Measurements from ENCODE around the gene TXNDC2.

Gene TXNDC2

DNA sequence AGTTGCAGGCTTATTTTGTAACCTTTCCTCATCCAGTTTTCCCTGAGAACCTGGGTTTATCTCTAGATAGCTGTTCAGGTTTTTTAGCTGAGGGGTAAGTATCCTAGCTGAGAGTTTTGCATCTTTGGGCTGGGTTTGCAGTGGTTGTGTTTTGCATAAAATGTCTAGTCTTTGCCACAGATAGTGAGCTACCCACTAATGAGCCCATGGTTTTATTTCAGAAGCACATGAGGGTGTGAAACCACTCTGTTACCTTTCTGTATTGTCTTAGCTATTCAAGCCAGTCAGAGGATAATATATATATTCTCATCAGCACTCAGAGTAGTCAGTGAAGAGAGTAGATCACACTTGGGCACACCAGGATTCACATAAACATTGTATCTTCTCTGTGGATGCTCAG, 24.6 kb upstream of the TXNDC2 start:
- no peak for DNase-seq

DNA sequence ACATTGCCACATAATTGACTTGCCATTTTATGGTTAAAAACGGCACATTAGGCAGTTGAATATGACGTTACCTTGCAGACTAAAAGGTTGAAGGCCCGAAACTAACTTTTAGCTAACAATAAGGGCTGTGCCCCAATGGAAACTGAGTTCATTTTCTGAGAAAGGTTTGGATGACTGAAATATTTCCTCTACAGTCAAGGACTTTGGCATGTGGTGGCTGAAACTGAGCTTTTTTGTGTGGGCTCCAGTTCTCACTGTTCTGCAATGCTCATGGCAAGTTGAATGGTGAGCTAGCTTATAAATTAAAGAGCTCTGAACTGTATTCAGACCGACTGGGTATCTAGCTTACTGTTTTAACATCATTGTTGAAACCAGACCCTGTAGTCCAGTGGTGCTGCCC, 23.8 kb upstream of the TXNDC2 start:
- no peak for DNase-seq

DNA sequence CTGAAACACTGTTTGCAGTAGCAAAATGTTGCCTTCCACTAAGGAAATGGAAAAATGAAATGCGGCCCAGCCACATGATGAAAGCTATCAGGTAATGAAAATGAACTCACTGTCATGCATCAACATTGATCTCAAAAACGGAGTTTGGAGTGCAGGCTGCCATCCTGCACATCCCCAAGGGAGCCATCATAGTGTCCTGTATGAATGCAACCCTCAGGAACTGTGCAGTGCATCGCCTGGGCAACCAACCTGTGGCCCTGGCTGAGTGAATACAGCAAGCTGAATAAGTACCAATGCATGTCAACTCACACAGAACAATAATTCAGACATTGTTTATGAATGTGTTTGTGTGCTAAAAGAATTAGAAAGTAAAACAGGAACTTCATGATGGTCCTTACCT, 23.1 kb upstream of the TXNDC2 start:
- DNase-seq: no peak

DNA sequence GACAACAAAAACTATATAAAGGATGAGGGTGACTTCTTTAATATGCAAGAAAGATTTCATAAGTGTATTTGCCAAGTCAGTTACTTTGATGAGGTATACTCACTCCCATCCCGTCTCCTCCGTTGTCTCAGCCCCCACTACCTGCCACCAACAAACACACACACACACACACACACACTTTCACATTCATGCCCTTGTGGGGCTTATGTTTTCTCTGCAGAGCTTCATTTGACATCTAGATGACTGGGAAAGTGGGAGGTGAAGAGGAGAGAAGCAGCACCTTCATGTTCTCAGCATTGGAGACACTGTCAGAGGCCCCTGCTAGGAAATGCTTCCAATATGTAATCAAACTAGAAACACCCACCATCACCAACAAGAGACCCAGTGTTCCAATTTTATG, 22.5 kb upstream of the TXNDC2 start:
- DNase-seq: no peak

DNA sequence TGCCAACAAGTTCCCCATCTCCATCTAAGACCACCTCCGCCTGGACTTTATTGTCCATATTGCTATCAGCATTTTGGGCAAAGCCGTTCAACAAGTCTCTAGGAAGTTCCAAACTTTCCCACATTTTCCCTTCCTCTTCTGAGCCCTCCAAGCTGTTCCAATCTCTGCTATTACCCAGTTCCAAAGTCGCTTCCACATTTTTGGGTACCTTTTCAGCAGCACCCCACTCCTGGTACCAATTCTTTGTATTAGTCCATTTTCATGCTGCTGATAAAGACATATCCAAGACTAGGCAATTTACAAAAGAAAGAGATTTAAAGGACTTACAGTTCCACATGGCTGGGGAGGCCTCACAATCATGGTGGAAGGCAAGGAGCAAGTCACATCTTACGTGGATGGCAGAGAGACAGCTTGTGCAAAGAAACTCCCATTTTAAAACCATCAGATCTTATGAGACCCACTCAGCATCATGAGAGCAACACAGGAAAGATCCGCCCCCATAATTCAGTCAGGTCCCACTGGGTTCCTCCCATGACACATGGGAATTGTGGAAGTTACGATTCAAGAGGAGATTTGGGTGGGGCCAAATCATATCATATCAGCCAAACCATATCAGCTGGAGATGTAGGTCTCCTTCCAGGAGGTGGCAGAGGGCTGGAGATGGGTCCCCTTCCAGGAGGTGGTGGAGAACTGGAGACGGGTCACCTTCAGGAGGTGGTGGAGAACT, 19.8 kb upstream of the TXNDC2 start:
- no peak for DNase-seq

DNA sequence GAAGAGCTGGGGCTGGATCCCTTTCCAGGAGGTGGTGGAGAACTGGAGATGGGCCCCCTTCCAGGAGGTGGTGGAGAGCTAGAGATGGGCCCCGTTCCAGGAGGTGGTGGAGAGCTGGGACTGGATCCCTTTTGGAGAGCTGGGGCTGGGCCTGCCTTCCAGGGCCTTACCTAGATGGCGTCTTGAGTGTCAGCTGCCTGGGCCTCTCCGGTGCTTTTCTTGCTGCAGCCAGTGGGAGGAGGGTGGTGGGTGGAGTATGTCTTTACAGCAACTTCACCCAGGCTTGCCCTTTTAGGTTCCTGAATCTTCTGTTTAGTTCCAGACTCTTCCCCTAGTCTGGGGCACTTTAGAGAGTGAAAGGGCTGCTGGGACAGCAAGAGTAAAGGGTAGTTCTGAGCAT, 19.1 kb upstream of the TXNDC2 start:
- DNase-seq: no peak

DNA sequence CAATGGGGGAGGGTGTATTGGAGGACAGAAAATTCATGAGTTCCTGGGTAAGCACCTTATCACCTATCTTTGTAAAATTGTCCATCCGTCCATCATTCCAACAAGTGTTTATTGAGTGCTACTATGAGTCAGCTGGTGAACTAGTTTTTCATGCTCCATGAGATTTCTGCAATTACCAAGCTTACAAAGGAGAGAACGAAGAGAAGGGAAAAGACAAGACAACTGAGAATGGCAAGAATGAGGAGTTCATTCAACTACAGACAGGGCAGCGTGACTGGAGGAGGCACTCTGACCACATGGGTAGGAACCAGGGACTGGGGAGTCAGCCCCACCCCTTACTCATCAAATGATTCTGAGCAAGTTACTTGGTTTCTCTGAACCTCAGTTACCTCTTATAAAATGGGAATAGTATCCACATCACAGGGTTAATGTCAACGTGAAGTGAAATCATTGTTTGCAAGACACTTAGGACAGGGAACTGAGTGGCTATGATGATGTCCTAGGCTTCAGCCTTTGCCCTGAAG, 18.6 kb upstream of the TXNDC2 start:
- no peak for DNase-seq

DNA sequence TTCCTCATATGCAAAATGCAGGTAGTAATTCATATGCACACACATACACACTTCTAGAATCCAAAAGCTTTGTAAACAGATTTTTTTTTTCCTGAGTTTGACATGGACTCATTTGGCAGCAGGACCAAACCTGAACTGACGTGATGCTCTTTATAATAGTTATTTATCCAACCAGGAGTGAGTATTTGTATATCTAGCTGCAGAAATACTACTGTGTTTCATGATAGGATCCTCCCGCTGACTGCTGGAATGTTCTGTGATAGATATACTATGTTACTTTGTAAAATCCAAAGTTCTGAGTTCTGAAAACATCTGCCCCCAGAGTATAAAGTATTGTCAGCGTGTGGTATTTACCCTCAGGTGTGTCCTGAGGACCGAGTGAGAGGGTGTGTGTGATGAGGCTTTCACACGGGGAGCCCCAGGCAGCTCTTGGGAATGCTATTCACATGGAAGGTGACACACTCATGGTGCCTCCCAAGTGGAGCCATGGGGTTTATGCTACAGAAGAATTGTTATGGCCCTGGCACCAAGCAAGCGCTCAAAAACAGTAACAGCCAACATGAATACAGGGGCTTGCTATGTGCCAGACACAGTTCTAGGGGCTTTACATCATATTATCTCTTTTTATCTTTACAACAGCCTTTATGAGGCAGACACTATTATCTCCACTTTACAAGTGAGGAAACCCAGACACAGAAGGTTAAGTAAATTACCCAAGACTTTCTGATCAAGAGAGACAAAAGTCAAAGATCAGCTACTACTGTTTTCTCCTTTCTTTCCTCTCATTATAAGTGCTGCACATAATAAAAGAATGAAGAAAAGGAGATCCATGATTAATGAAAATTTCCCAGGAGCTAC, 16.7 kb upstream of the TXNDC2 start:
- DNase-seq: no peak

DNA sequence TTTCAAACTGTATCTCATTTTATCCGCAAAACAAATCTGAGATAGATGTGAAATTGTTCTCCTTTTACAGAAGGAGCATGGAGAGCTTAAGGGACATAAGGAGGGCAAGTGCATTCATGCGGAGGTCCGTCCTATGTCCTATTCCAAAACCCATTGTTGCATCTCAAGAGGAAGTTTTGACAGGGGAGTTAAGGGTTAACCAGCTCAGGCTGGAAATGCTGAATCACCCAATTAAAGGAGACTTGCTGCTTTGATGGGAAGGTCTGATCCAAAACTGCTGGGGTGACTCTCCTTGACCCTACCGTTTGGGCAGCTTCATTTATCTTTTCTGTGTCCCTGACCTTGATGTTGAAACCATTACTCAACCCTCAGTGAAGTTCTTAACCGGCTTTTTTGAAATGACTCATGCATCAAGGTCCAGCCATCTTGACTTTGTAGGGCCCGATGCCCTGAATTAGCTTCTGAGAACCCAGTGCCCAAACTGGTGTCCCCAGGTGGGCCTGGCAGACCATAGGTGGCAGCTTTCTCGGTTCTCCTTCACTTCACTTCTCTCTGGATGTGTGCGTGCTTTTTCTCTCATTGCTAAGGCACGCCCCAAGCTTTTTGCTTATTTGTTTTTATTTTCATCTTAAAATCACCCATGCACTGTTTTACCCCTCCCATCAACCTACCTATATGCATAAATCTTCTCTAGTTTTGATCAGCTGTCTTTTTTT, 15.9 kb upstream of the TXNDC2 start:
- DNase-seq: no peak

DNA sequence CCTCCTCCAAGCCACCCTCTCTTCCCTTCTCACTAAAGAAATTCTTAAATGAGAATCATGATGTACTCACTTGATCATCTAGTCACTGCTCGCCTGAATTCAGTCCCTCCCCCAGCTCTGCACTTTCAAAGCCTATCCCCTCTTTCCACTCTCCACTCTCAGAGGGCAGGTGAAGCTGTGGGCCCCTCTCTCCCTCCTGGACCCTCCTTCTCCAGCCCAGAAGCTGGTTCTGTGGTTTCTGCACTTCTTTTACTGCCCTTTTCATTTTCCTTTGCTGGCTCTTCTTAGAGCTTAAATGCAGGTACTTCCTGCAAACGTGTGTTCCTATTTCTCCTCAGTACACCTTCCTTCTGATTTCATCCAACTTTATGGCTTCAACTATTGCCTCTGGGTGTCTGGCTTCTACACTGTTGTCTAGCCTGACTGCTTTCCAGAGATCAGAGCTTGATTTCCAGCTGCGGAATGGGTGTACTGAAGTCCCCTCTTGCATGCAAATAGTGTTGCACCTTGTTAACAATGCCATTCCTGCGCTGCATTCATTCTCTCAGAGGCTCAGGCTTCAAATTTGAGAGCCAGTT, 15.3 kb upstream of the TXNDC2 start:
- DNase-seq: no peak

DNA sequence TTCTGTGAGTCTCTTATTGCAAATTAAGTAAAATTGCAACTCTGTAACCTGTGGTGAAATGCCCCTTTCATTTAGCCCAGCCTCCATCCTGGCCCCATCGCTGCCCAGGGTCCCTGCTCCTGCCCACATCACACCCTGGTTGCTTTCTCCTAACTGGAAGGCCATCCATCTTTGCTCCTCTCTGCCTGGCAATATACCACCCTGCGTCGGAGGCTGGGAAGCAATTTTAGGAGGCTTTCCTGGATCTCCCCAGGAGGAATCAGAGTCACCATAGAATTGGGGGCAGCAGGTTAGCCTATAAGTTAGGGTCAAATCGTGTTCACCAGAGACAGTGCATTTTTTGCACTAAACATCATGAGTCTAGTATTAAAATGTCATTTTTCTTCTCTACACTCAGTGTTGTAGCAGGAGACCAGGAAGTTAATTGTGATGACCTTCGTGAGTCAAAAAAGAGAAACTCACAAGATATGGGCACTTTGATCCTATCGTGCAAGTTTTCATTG, 14.5 kb upstream of the TXNDC2 start:
- DNase-seq: no peak

DNA sequence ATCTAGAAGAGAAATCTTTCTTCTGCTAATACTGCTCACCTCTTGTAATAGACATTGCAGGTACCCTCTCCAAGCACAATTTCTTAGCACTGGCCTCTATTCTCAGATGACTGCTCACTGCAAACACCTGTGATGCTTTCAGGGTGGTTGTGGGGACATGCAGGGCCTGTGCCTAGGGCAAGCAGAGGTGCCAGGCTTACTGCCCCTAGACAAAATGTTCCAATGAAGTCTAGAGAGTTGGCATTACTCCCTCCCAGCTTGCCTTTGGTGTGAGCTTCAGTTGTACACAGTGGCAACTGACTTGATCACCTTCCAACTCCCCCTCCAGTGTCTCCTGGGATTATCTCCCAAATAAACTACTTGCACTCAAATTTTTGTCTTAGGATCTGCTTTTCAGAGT, 12.9 kb upstream of the TXNDC2 start:
- DNase-seq: no peak

DNA sequence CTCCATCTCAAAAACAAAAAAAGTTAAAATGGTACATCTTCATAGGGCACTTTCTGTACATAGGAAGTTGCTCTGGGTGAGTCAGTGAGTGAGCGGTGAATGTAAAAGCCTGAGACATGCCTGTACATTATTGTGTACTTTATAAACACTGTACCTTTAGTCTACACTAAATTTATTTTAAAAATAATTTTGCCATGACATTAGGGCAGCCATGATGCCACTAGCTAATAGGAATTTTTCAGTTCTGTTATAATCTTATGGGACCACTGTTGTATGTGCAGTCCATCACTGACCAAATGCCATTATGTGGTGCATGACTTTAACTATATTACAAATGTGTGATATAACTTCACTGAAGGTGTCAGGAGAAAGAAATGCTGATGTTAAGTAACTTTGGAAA, 11.0 kb upstream of the TXNDC2 start:
- no peak for DNase-seq

DNA sequence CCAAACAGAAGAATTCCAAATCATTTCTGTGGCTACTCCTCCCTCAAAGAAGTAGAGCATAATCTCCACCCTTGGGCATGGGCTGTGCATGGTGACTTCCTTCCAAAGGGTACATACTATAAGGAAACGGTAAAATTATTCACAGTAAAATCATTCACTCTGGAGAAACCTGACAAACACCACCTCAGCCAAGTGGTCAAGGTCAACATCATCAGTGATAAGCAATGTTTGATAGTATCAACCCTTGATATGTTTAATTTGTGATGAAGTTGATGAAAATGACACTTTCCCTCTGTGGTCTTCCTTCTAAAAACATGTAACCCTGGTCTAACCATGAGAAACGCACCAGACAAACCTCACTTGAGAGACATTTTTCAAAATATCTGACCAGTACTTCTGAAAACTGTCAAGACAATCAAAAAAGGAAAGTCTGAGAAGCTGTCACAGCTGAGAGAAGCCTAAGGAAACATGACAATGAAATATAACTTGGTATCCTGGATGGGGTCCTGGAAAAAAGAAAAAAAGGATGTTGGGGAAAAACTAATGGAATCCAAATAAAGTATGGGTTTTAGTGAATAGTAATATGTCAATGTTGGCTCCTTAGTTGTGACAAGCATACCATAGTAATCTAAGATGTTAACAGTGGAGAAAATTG, 9.4 kb upstream of the TXNDC2 start:
- DNase-seq: no peak

DNA sequence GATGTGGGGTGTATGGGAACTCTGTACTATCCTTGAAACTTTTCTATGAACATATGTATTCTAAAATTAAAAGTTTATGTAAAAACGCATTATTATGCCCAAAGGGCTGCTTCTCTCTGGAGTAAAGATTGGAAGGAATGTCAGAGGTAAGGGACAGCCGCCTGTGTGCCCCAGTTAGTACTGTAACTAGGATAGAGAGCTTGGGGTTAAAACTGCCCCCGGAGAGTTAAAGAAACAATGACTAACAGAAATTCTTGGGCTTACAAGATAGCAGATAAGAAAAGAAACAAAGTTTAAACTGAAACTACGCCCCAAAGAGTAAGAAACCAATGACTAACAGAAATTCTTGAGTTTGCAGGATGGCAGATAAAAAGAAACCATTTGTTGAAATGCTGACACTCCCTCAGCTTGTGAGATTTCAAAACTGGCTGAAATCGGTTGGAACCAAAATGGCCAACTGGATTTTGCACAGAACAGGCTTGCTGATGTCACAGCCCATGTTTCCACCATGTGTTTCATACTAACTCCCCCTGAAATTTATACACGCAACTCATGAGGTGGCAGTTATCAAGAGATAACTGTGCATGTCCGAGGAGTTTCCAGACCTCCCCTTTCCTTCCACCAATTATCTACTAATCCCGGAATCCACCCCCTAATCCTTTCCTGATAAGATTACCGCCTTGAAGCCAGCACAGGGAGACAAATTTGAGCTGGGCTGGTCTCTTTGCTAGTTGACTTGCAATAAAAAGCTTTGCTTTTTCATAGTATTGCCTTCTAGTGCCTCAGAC, 8.7 kb upstream of the TXNDC2 start:
- no peak for DNase-seq

DNA sequence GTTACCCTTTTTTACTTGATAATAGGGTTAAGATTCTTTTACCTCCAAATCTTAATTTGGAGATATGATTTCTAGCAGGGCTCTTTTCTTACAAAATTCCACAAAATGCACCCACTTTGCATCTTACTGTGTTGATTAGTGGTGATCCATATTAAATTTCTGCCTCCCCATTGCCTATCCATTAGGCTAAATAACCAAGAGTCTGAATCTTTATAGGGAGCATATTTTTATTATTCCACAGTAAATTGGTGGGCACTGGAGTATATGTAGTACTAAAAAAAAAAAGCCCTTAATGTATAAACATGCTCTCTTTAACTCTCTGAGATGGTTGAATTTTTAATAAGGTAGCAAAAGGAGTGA, 8.1 kb upstream of the TXNDC2 start:
- no peak for DNase-seq

DNA sequence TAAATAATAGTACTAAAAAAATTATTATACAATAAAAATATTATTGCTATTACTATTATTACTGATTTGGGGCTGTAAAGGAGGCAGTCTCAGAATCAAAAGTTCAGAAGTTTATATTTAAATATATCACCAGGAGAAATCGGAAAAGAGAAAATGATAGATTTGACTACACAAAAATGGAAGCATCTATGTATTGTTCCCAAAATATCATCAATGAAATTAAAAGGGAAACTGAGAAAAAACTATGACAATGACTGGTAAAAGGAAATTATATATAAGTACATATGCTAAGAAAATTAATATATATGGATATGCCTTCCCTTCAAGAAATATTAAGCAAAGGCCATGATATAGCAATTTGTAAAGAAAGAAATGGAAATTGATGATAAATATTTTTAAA, 7.7 kb upstream of the TXNDC2 start:
- no peak for DNase-seq

DNA sequence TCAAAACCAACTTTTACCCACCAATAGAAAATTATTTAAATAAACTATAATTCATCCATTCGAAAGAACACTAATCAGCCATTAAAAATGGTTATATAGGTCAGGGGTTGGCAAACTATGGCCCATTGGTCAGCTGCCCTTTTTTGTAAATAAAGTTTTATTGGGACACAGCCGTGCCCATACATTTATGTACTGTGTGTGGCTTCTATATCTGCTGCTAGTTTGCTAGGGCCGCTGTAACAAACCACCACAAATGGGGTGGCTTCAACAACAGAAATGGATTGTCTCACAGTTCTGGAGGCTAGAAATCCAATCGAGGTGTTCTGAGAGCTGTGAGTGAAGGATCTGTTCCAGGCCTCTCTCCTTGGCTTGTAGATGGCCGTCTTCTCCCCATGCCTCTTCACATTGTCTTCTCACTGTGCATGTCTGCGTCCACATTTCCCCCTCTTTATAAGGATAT, 7.0 kb upstream of the TXNDC2 start:
- no peak for DNase-seq

DNA sequence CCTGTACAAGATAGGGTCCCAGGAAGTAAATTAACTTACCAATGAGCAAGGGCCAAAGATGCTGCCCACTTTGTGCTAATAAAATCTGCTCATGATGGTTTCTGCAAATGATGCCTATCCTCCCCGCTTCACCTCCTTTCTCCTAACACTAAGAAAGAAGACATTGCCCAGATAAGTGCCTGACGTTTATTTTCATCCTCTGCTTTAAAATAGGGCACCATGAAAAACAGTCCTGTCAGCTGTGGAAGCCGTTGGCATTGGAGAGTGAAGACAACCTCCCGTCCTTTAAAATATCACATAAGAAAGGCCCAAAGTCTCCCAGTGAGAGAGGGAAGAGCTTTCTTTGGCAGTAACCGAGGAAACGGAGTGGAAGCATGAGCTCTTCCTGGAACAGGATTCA, 1.7 kb upstream of the TXNDC2 start:
- no peak for DNase-seq

DNA sequence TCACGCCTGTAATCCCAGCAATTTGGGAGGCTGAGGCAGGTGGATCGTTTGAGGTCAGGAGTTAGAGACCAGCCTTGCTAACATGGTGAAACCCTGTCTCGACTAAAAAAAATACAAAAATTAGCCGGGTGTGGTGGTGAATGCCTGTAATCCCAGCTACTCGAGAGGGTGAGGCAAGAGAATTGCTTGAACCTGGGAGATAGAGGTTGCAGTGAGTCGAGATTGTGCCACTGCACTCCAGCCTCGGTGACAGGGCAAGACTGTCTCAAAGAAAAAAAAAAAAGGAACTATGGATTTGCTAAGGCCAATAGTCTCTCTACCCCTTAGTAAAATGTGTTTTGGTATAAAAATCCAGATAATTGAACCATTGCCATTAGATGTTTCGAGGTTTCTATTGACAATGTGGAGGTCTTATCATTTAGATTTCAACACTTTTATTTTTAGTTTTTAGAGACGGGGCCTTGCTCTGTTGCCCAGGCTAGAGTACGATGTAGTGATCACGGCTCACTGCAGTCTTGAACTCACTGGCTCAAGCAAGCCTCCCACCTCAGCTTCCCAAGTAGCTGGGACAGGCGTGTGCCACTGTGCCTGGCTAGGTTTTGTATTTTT, 1.1 kb upstream of the TXNDC2 start:
- no peak for DNase-seq

DNA sequence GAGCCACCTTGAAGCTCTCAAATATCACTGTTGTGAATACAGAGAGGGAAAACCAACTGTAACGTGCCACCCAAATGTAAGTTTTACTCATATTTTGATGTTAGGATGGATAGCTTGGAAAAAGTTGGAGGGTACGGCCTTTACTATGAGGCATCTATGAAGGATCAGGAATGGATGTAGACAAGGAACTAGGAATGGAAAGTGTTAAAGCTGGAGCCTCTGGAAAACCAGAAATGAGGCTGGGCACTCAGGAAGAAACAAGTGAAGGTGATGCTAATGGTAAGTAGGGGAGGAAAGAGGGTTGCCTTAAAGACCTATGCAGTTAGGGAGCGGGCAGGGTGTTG, 204 bp downstream of the TXNDC2 start:
- DNase-seq: no peak

Data from midbrain (tissue), 1 donor.